ENCODE data around the gene UGT1A8. TPM values are rescaled to one million over a fixed set of nuclear protein-coding genes. Genes with fewer than 3 reads are reported as not detected.

The UGT1A8 gene
- total and polyA plus RNA-seq, 2 of the 4 experiments (the other 2 are of a cell fraction), result not detected

- H2BK5ac ChIP-seq (ENCODE audit: low read depth, low read length, poor library complexity, severe bottlenecking), result no peak overlapping the region
- in situ Hi-C loops (cut with MboI; ENCODE audit: low sequenced_read_pairs) (no loop called here), dilution Hi-C loops (cut with HindIII; ENCODE audit: low sequenced_read_pairs, unreplicated experiment) (no loop called here), intact Hi-C loops (cut with micrococcal nuclease) (no loop called here)
- H3K56ac ChIP-seq (ENCODE audit: extremely low read depth, insufficient read depth, low read length), result no peak overlapping the region
- H3K4me3 ChIP-seq (ENCODE audit: insufficient read depth, low read depth, low read length), result no peak overlapping the region
- no peak overlapping the region for H2BK20ac ChIP-seq (ENCODE audit: low read depth, low read length)
- H4K8ac ChIP-seq (ENCODE audit: low read depth in 2 of 2, low read length in 2 of 2), result no peak overlapping the region
- ChIA-PET CTCF (no interaction called here), POLR2A (ENCODE audit: unreplicated experiment) (no interaction called here)
- H2AFZ ChIP-seq (replicated peaks; ENCODE audit: low read length, poor library complexity), result no peak overlapping the region
- no peak overlapping the region for H2BK120ac ChIP-seq (ENCODE audit: low read depth, low read length)
- H3K9me3 ChIP-seq (ENCODE audit: control insufficient read depth, insufficient read depth, low read length), result no peaks in the 10 kb centered on the region
- no peaks in the 10 kb centered on the region for H4K20me1 ChIP-seq (ENCODE audit: insufficient read depth, low read length)
- H4K5ac ChIP-seq (ENCODE audit: low read depth, low read length), result no peak overlapping the region
- no peak overlapping the region for H3K14ac ChIP-seq (replicated peaks; ENCODE audit: low read depth, low read length)
- 70% methylated on average over 2 of the region's 8 CpGs; no CpG with 5 or more reads in 1 of the 2 experiments for WGBS, 2 experiments (ENCODE audit: extremely low coverage in 2 of 2, insufficient read length in 1 of 2)
- no peaks in the 10 kb centered on the region for H3K36me3 ChIP-seq (ENCODE audit: control insufficient read depth, insufficient read depth, low read length)
- H2AK5ac ChIP-seq (ENCODE audit: low read depth, low read length), result no peak overlapping the region
- DNase-seq (no peak), ATAC-seq (ENCODE audit: low read depth) (no peak)
- peaks cover 27% of the 10 kb centered on the region for H3K27me3 ChIP-seq (ENCODE audit: control insufficient read depth, insufficient read depth, low read length)
- no peak overlapping the region for H3K23ac ChIP-seq (ENCODE audit: low read depth, low read length)
- no peak overlapping the region for H2AK9ac ChIP-seq (replicated peaks; ENCODE audit: low read depth, low read length, poor library complexity)
- no peak overlapping the region for H3K4ac ChIP-seq (ENCODE audit: low read depth, low read length)
- H4K91ac ChIP-seq (ENCODE audit: insufficient read depth, low read depth, low read length), result no peak overlapping the region
- H3K9ac ChIP-seq (ENCODE audit: low read depth, low read length), result no peak overlapping the region
- H3K4me2 ChIP-seq (ENCODE audit: low read depth, low read length), result no peak overlapping the region
- no peaks in the 10 kb centered on the region for H3K79me1 ChIP-seq (ENCODE audit: low read depth in 1 of 2, low read length in 2 of 2)
- H2BK15ac ChIP-seq (ENCODE audit: low read depth, low read length), result no peak overlapping the region
- no peak overlapping the region for H3K18ac ChIP-seq (ENCODE audit: low read depth, low read length)
- no peak overlapping the region for H3K27ac ChIP-seq (ENCODE audit: insufficient read depth, low read length)
- H3K4me1 ChIP-seq (ENCODE audit: control insufficient read depth, insufficient read depth, low read length), result no peaks in the 10 kb centered on the region
- H3K9me1 ChIP-seq (ENCODE audit: insufficient read depth, low read length), result no peaks in the 10 kb centered on the region
- no peak for TF ChIP-seq CHD1 (IDR thresholded peaks at IDR 0.05; ENCODE audit: low read depth, low read length)
- no peak for TF ChIP-seq NFE2L2 (IDR thresholded peaks at IDR 0.05; ENCODE audit: low read depth, low read length)
- TF ChIP-seq MXI1 (IDR thresholded peaks at IDR 0.05; ENCODE audit: borderline replicate concordance, low read depth, low read length), result no peak
- TF ChIP-seq CEBPB (IDR thresholded peaks at IDR 0.05; ENCODE audit: low read depth, low read length), result no peak
- no peak for TF ChIP-seq MAFK (IDR thresholded peaks at IDR 0.05; ENCODE audit: low read depth, low read length)
- no peak for TF ChIP-seq POLR2A (IDR thresholded peaks at IDR 0.05; ENCODE audit: low read depth, low read length)
- no peak for TF ChIP-seq FOS (IDR thresholded peaks at IDR 0.05; ENCODE audit: low read depth, low read length)
- TF ChIP-seq RFX5 (IDR thresholded peaks at IDR 0.05; ENCODE audit: low read depth, low read length), result no peak
- TF ChIP-seq RCOR1 (IDR thresholded peaks at IDR 0.05; ENCODE audit: insufficient replicate concordance, low read length), result no peak
- no peak for TF ChIP-seq MAZ (IDR thresholded peaks at IDR 0.05; ENCODE audit: borderline replicate concordance, low read depth, low read length)
- TF ChIP-seq SMC3 (IDR thresholded peaks at IDR 0.05; ENCODE audit: low read depth, low read length), result no peak
- no peak for TF ChIP-seq BHLHE40 (IDR thresholded peaks at IDR 0.05; ENCODE audit: low read depth, low read length)
- no TSS peak for BruUV-seq (replicated peaks)
These were observed 194.3 kb downstream of the UGT1A8 start for GRCh38 chr2:233811732-233812131.

Data from IMR-90 (cell line).